ENCODE data around the gene FSHR.

The FSHR gene

GRCh38 chr2:49154140-49154539, at the start of gene FSHR:
Gene FSHR, minus strand, starts transcription at chr2:49154515. Its CDS starts 98 bp downstream, at chr2:49154417.
- Mint-ChIP-seq H3K36me3 (no peaks in the 10 kb centered on the region), H3K4me3 (no peak within 1 kb of the TSS)

GRCh38 chr2:49199266-49199665, 45.0 kb upstream of the FSHR start:
- Mint-ChIP-seq H3K9me3 (peaks cover 3% of the 10 kb centered on the region), H3K4me1 (no peaks in the 10 kb centered on the region), H3K27me3 (no peaks in the 10 kb centered on the region), H3K4me3 (no peak overlapping the region), H3K36me3 (no peaks in the 10 kb centered on the region), H3K27ac (no peak overlapping the region)
- CTCF ChIA-PET: no interaction called here
- no peak for DNase-seq

More at GRCh38 chr2:49154140-49154539, at the start of gene FSHR:
- DNase-seq: no peak
- Mint-ChIP-seq H3K4me1 (no peaks in the 10 kb centered on the region), H3K9me3 (peaks cover 1% of the 10 kb centered on the region), H3K27ac (no peak within 1 kb of the TSS), H3K27me3 (no peaks in the 10 kb centered on the region)
- CTCF ChIA-PET: no interaction called here

GRCh38 chr2:49194701-49195100, 40.4 kb upstream of the FSHR start:
- Mint-ChIP-seq H3K36me3 (no peaks in the 10 kb centered on the region), H3K4me1 (no peaks in the 10 kb centered on the region), H3K4me3 (no peak overlapping the region), H3K27ac (no peak overlapping the region), H3K27me3 (no peaks in the 10 kb centered on the region), H3K9me3 (peaks cover 3% of the 10 kb centered on the region)
- DNase-seq: no peak
- CTCF ChIA-PET: no interaction called here

GRCh38 chr2:49192036-49192435, 37.7 kb upstream of the FSHR start:
- H3K9me3 Mint-ChIP-seq: peaks cover 2% of the 10 kb centered on the region
- H3K4me1 Mint-ChIP-seq: no peaks in the 10 kb centered on the region
- H3K27me3 Mint-ChIP-seq: no peaks in the 10 kb centered on the region
- no peaks in the 10 kb centered on the region for H3K36me3 Mint-ChIP-seq
- no peak overlapping the region for H3K4me3 Mint-ChIP-seq
- no peak for DNase-seq
- H3K27ac Mint-ChIP-seq: no peak overlapping the region
- CTCF ChIA-PET: no interaction called here

GRCh38 chr2:49189512-49190225, 35.4 kb upstream of the FSHR start:
- no peak for DNase-seq
- Mint-ChIP-seq H3K36me3 (no peaks in the 10 kb centered on the region), H3K4me3 (no peak overlapping the region), H3K27me3 (no peaks in the 10 kb centered on the region), H3K4me1 (no peaks in the 10 kb centered on the region), H3K9me3 (peaks cover 3% of the 10 kb centered on the region), H3K27ac (no peak overlapping the region)
- CTCF ChIA-PET: no interaction called here

- Mint-ChIP-seq H3K9me3 (peaks cover 3% of the 10 kb centered on the region), H3K4me1 (no peaks in the 10 kb centered on the region), H3K27ac (no peak overlapping the region), H3K4me3 (no peak overlapping the region), H3K36me3 (no peaks in the 10 kb centered on the region), H3K27me3 (no peaks in the 10 kb centered on the region)
- CTCF ChIA-PET: no interaction called here
- no peak for DNase-seq
These were observed 31.8 kb upstream of the FSHR start for GRCh38 chr2:49186050-49186648.

- no peaks in the 10 kb centered on the region for H3K36me3 Mint-ChIP-seq
- no peaks in the 10 kb centered on the region for H3K27me3 Mint-ChIP-seq
- CTCF ChIA-PET: no interaction called here
- H3K4me3 Mint-ChIP-seq: no peak overlapping the region
- DNase-seq: no peak
- H3K27ac Mint-ChIP-seq: no peak overlapping the region
- peaks cover 1% of the 10 kb centered on the region for H3K9me3 Mint-ChIP-seq
- H3K4me1 Mint-ChIP-seq: no peaks in the 10 kb centered on the region
These were observed 24.3 kb upstream of the FSHR start for GRCh38 chr2:49178656-49179055.

- CTCF ChIA-PET: no interaction called here
- no peak overlapping the region for H3K27ac Mint-ChIP-seq
- no peaks in the 10 kb centered on the region for H3K4me1 Mint-ChIP-seq
- no peak for DNase-seq
- no peaks in the 10 kb centered on the region for H3K36me3 Mint-ChIP-seq
- no peaks in the 10 kb centered on the region for H3K27me3 Mint-ChIP-seq
- no peak overlapping the region for H3K4me3 Mint-ChIP-seq
- peaks cover 1% of the 10 kb centered on the region for H3K9me3 Mint-ChIP-seq
These were observed 22.9 kb upstream of the FSHR start for GRCh38 chr2:49177194-49177593.

- CTCF ChIA-PET: no interaction called here
- H3K36me3 Mint-ChIP-seq: no peaks in the 10 kb centered on the region
- H3K27me3 Mint-ChIP-seq: no peaks in the 10 kb centered on the region
- no peak for DNase-seq
- peaks cover 1% of the 10 kb centered on the region for H3K9me3 Mint-ChIP-seq
- no peak overlapping the region for H3K4me3 Mint-ChIP-seq
- H3K4me1 Mint-ChIP-seq: no peaks in the 10 kb centered on the region
- H3K27ac Mint-ChIP-seq: no peak overlapping the region
These were observed 21.5 kb upstream of the FSHR start for GRCh38 chr2:49175831-49176230.

GRCh38 chr2:49174750-49175149, 20.4 kb upstream of the FSHR start:
- no peak for DNase-seq
- no peak overlapping the region for H3K4me3 Mint-ChIP-seq
- CTCF ChIA-PET: no interaction called here
- peaks cover 1% of the 10 kb centered on the region for H3K9me3 Mint-ChIP-seq
- no peaks in the 10 kb centered on the region for H3K27me3 Mint-ChIP-seq
- no peaks in the 10 kb centered on the region for H3K36me3 Mint-ChIP-seq
- no peaks in the 10 kb centered on the region for H3K4me1 Mint-ChIP-seq
- H3K27ac Mint-ChIP-seq: no peak overlapping the region

- CTCF ChIA-PET: interaction anchor here (0.6 kb wide), 1 partner anchor 142 kb away, joined by 3 read pairs; no protein-coding TSS in a partner anchor
- H3K9me3 Mint-ChIP-seq: peaks cover 7% of the 10 kb centered on the region
- H3K4me1 Mint-ChIP-seq: no peaks in the 10 kb centered on the region
- H3K36me3 Mint-ChIP-seq: no peaks in the 10 kb centered on the region
- no peak for DNase-seq
- no peak overlapping the region for H3K27ac Mint-ChIP-seq
- H3K4me3 Mint-ChIP-seq: no peak overlapping the region
- no peaks in the 10 kb centered on the region for H3K27me3 Mint-ChIP-seq
These were observed 12.8 kb upstream of the FSHR start for GRCh38 chr2:49167131-49167530.

- CTCF ChIA-PET: no interaction called here
- Mint-ChIP-seq H3K9me3 (peaks cover 9% of the 10 kb centered on the region), H3K4me3 (no peak overlapping the region), H3K4me1 (no peaks in the 10 kb centered on the region), H3K36me3 (no peaks in the 10 kb centered on the region), H3K27me3 (no peaks in the 10 kb centered on the region), H3K27ac (no peak overlapping the region)
- no peak for DNase-seq
These were observed 11.3 kb upstream of the FSHR start for GRCh38 chr2:49165662-49166061.

GRCh38 chr2:49164729-49165128, 10.4 kb upstream of the FSHR start:
- no peaks in the 10 kb centered on the region for H3K4me1 Mint-ChIP-seq
- H3K4me3 Mint-ChIP-seq: no peak overlapping the region
- H3K27me3 Mint-ChIP-seq: no peaks in the 10 kb centered on the region
- no peaks in the 10 kb centered on the region for H3K36me3 Mint-ChIP-seq
- no peak for DNase-seq
- CTCF ChIA-PET: no interaction called here
- H3K27ac Mint-ChIP-seq: no peak overlapping the region
- peaks cover 10% of the 10 kb centered on the region for H3K9me3 Mint-ChIP-seq

GRCh38 chr2:49162151-49162550, 7.8 kb upstream of the FSHR start:
- no peaks in the 10 kb centered on the region for H3K27me3 Mint-ChIP-seq
- no peak overlapping the region for H3K4me3 Mint-ChIP-seq
- peaks cover 6% of the 10 kb centered on the region for H3K9me3 Mint-ChIP-seq
- CTCF ChIA-PET: no interaction called here
- H3K4me1 Mint-ChIP-seq: no peaks in the 10 kb centered on the region
- no peak overlapping the region for H3K27ac Mint-ChIP-seq
- no peaks in the 10 kb centered on the region for H3K36me3 Mint-ChIP-seq
- DNase-seq: no peak

- no peak for DNase-seq
- Mint-ChIP-seq H3K27me3 (no peaks in the 10 kb centered on the region), H3K4me3 (no peak overlapping the region), H3K36me3 (no peaks in the 10 kb centered on the region), H3K4me1 (no peaks in the 10 kb centered on the region), H3K27ac (no peak overlapping the region), H3K9me3 (peaks cover 1% of the 10 kb centered on the region)
- CTCF ChIA-PET: no interaction called here
These were observed 576 bp upstream of the FSHR start for GRCh38 chr2:49154891-49155290.

Data from activated naive CD4-positive, alpha-beta T cell treated with anti-CD3 and anti-CD28 coated beads, Interleukin-2, amount 10 ng/mL, durations not matched to agents 7 days and 5 days (primary cell).